Fibroblast of villous mesenchyme (primary cell): ENCODE data around the gene MAST4. TPM values are rescaled to one million over a fixed set of nuclear protein-coding genes. Genes with fewer than 3 reads are reported as not detected.
A peak's percentile ranks its signal among the peaks of the same experiment; 100 is the strongest.

Experiments
- DNase-seq: peaks from one replicate; pipeline ENCODE4 v3.0.0-alpha.2; 2010; ENCODE audit warnings: low read depth
- H3K4me3 ChIP-seq: 2 replicates; pipeline ENCODE4 v1.5.1; 2011; ENCODE audit warnings: low read depth, mild to moderate bottlenecking, low read length
- total RNA-seq: library from RNA; depleted of rRNA; stranded (reverse); fragments of >200 nt; gene quantifications from 2 replicates; pipeline ENCODE4 v1.2.3, GENCODE V29; 2012
- TF ChIP-seq, protein P1 (sequence below): IDR thresholded peaks from 2 replicates; pipeline ENCODE4 v1.5.1; 2012; ENCODE audit warnings: low read depth, mild to moderate bottlenecking, low read length; ENCODE audit not compliant: insufficient read depth

The MAST4 gene
- total RNA-seq, 1 donor = 8.2 TPM

DNA sequence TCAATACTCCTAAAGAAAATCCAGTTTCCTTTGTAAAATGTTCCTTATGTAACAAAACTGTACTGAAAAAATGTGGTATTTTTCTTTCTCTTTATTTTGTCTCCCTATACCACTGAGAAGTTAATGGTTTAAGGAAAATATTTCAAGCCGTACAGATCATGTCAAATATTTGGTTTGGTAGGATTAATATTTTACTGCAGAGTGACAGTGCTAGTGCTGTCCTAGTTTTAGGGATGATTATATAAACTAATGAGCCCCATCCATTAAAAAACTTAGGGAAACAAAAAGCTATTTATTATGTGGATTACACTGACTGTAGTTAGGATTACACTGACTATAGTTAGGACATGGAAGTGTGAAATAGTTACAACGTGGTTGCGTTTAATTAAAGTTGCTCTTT lies 391.3 kb downstream of the MAST4 start:
- TF ChIP-seq, protein P1, sequence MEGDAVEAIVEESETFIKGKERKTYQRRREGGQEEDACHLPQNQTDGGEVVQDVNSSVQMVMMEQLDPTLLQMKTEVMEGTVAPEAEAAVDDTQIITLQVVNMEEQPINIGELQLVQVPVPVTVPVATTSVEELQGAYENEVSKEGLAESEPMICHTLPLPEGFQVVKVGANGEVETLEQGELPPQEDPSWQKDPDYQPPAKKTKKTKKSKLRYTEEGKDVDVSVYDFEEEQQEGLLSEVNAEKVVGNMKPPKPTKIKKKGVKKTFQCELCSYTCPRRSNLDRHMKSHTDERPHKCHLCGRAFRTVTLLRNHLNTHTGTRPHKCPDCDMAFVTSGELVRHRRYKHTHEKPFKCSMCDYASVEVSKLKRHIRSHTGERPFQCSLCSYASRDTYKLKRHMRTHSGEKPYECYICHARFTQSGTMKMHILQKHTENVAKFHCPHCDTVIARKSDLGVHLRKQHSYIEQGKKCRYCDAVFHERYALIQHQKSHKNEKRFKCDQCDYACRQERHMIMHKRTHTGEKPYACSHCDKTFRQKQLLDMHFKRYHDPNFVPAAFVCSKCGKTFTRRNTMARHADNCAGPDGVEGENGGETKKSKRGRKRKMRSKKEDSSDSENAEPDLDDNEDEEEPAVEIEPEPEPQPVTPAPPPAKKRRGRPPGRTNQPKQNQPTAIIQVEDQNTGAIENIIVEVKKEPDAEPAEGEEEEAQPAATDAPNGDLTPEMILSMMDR = no peak
- H3K4me3 ChIP-seq = no peak overlapping the region
- DNase-seq = no peak

DNA sequence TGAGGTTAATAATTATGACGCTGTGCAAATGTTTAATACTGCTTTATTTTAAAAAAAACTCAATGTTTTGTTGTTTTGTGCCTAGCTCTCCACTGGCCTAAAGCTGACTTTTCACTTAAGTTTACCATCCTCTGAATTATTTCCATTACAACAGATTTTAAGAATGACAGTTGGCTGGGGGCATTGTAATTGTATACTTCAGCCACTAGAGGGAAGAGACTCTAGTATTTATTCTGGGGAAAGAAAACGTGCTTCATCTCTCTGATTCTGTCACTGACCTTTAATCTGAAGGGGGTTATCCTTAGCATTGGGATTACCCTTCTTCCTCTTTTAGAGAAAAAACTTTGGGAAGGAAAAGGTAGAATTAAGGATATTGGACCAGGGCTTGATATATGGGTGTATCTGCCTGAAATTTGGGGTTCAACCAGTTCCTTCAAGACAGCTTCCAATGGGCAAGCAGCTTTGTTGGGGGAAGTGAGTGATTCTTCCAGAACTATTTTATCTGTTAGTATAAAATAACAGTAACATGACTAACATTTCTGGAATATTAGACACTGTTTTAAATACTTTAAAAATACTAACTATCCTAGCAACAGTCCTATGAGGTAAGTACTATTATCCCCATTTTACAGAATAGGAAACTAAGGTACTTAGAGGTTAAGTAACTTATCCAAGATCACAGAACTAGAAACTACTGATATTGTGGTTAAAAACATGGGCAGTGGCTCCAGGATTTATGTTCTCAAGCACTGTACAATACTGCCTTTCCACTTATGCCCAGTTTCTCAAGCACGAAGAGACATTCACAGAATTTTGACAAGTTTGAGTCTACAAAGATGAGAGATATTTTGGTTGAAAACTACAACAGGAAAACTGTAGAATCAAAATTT lies 392.0 kb downstream of the MAST4 start:
- TF ChIP-seq, protein P1 = peak; percentile 82
- no peak overlapping the region for H3K4me3 ChIP-seq
- DNase-seq = peak; percentile 28

DNA sequence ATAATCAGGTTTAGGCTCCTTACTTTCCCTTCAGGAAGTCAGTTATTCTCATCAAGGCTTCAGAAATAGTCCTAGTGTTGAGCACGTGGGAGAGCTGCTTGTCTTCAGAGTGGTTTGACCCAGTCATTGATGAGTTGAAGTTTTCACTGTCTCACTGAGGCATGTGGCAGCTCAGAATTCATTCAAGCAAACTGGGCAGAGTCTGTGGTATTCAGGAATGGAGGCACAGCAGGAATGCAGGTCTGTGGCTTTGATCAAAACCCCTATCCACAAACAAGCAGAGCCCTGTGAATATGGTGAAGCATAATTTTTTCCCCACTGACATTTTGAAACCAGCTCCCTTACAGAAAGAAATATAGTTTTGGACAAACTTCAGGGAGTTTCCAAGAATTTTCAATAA lies 393.1 kb downstream of the MAST4 start:
- no peak overlapping the region for H3K4me3 ChIP-seq
- no peak for DNase-seq
- TF ChIP-seq, protein P1 = no peak

DNA sequence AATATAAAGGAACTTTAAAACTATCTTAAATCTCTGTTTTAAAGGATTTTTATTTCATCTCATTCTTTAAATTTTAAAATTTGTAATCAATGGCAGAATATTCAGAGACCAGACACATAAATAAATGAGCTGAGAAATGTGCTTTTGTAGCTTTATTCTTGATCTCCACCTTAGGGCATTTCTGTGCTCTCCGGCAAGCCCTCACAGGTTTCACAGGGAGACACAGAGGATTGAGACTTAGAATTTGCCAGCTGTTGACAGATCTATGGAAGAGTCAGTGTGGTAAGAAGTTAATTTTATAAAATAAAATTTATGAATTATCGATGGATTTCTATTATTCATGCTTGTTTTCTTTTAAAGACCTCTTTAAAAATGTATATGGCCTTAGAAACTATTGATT lies 393.6 kb downstream of the MAST4 start:
- no peak for DNase-seq
- no peak overlapping the region for H3K4me3 ChIP-seq
- TF ChIP-seq, protein P1 = no peak

DNA sequence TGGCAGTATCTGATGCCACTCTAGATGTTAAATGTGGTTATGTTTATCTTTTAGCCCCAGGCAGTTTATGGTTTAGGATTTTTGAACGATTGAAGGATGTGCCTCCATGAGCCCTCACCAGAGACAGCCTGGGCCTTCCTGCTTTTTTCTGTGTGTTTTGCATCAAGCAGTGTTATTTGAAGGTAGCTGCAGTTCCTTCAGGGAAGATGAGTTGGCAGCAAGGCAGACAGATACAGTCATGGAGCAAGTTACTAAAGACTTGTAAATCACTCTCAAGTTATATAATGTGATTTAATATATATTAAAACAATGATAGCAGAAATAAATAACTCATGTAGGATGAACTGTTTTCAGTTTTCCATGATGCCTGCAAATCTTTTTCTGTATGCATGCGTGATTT lies 395.6 kb downstream of the MAST4 start:
- no peak overlapping the region for H3K4me3 ChIP-seq
- DNase-seq = no peak
- TF ChIP-seq, protein P1 = no peak

DNA sequence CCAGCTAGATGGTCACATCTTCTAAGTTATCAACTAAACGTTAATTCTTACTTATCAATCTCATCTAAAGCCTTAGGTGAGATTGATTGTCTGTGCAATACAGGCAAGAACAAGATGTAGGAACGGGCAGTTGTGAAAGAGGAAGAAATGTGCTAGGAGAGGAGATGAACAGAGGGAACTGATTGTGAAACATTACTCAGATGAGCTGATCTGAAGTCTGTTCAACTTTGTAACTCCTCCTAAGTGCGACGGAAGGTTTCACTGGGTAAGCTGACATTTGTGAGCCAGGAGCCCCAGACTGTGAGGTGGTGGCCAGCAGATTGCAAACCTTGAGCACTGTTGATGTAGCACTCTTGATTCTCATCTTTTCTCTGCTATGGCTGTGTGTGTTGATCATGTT lies 396.4 kb downstream of the MAST4 start:
- peak; percentile 7 for DNase-seq
- no peak overlapping the region for H3K4me3 ChIP-seq
- TF ChIP-seq, protein P1 = no peak

DNA sequence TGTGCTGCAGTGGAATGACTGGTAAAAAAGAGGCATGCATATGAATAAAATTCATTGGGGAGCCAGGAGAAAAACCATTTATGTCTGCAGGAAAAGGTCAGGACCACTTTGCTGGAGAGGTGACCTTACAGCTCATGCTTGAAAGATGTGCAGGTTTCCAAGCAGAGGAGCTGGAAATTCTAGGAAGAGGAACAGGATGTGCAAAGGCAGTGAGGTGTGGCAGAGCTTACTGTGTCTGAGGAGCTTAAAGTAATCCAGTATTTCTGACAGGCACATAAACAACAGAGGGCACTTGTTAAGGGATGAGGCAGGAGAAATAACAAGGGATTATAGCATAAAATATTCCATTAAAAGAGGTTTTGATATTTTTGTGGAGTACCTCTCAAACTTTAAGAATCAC lies 397.3 kb downstream of the MAST4 start:
- DNase-seq = no peak
- TF ChIP-seq, protein P1 = no peak
- no peak overlapping the region for H3K4me3 ChIP-seq
